CD4-positive, alpha-beta memory T cell (primary cell): Measurements from ENCODE around the gene CIB4. TPM values are rescaled to one million over a fixed set of nuclear protein-coding genes. Genes with fewer than 3 reads are reported as not detected.

ENCODE experiments used
- CTCF ChIA-PET: fragments of 350-600 bp; sonication (Branson Sonifier 250); formaldehyde crosslinking; loops from one replicate; lab custom pipeline; 2021; ENCODE audit warnings: inconsistent platforms; ENCODE audit not compliant: partially characterized antibody; lab: Charles Lee
- POLR2A ChIA-PET: fragments of 350-600 bp; sonication (Branson Sonifier 250); formaldehyde crosslinking; loops from one replicate; lab custom pipeline; 2021; ENCODE audit not compliant: partially characterized antibody; lab: Charles Lee
- DNase-seq, 5 donors: peaks; one replicate each; pipeline versions ENCODE4 v3.0.0 to v3.0.0-alpha.2; 2020 to 2022; ENCODE audit warnings: mixed read lengths in 1 of 5
- H3K27ac ChIP-seq: one replicate; pipeline ENCODE4 v1.7.0; 2013; ENCODE audit warnings: low read depth, low read length
- H3K27me3 ChIP-seq: 2 replicates; pipeline ENCODE4 v1.7.0; 2013; ENCODE audit warnings: mild to moderate bottlenecking, low read length, moderate library complexity; ENCODE audit not compliant: insufficient read depth
- H3K36me3 ChIP-seq: 2 replicates; pipeline ENCODE4 v1.7.0; 2013; ENCODE audit warnings: mild to moderate bottlenecking, low read length, moderate library complexity; ENCODE audit not compliant: insufficient read depth
- H3K4me1 ChIP-seq: 2 replicates; pipeline ENCODE4 v1.7.0; 2013; ENCODE audit warnings: mild to moderate bottlenecking, low read length, moderate library complexity; ENCODE audit not compliant: insufficient read depth
- H3K4me3 ChIP-seq, 2 donors: one replicate each; pipeline ENCODE4 v1.7.0; 2013; ENCODE audit warnings: low read length in 2 of 2, mild to moderate bottlenecking in 1 of 2
- H3K9me3 ChIP-seq, 2 donors: one replicate each; pipeline ENCODE4 v1.7.0; 2013; ENCODE audit warnings: low read length in 2 of 2, control low read depth in 1 of 2; ENCODE audit not compliant: control insufficient read depth in 1 of 2
- H3K27ac Mint-ChIP-seq, 7 donors: one replicate each; pipeline ENCODE4 v1.8.0; 2020 to 2021; ENCODE audit warnings: mixed read lengths in 7 of 7, mild to moderate bottlenecking in 6 of 7, inconsistent platforms in 3 of 7, moderate library complexity in 3 of 7
- H3K27me3 Mint-ChIP-seq, 2 donors: one replicate each; pipeline ENCODE4 v1.8.0; 2020 to 2021; ENCODE audit warnings: mixed read lengths in 2 of 2
- H3K36me3 Mint-ChIP-seq, 2 donors: one replicate each; pipeline ENCODE4 v1.8.0; 2020 to 2021; ENCODE audit warnings: mixed read lengths in 2 of 2, inconsistent platforms in 1 of 2, mild to moderate bottlenecking in 1 of 2
- H3K4me1 Mint-ChIP-seq, 4 donors: one replicate each; pipeline ENCODE4 v1.8.0; 2020 to 2021; ENCODE audit warnings: mixed read lengths in 4 of 4, mild to moderate bottlenecking in 1 of 4
- H3K4me3 Mint-ChIP-seq, 8 donors: one replicate each; pipeline ENCODE4 v1.8.0; 2020 to 2021; ENCODE audit warnings: mixed read lengths in 8 of 8, mild to moderate bottlenecking in 7 of 8, moderate library complexity in 6 of 8, inconsistent platforms in 3 of 8
- H3K9me3 Mint-ChIP-seq, 8 donors: one replicate each; pipeline ENCODE4 v1.8.0; 2020 to 2021; ENCODE audit warnings: mixed read lengths in 8 of 8, mild to moderate bottlenecking in 5 of 8, inconsistent platforms in 3 of 8, moderate library complexity in 1 of 8
- intact Hi-C: fragments of 100-400 bp; cut with micrococcal nuclease; formaldehyde crosslinking; loops from one replicate; pipeline ENCODE4 v1.15.1; 2023
- polyA plus RNA-seq, 2 donors: library from polyadenylated mRNA; unstranded; fragments of 300-500 nt; fragmentation: Illumina TruSeq; gene quantifications; one replicate each; pipeline ENCODE4 v1.2.3, GENCODE V29; 2021
- total RNA-seq, 2 experiments: library from RNA; stranded (reverse); gene quantifications; one replicate each; pipeline ENCODE4 v1.2.3, GENCODE V29; 2021

The CIB4 gene
- total and polyA plus RNA-seq, 4 experiments from 2014 or later = not detected

DNA sequence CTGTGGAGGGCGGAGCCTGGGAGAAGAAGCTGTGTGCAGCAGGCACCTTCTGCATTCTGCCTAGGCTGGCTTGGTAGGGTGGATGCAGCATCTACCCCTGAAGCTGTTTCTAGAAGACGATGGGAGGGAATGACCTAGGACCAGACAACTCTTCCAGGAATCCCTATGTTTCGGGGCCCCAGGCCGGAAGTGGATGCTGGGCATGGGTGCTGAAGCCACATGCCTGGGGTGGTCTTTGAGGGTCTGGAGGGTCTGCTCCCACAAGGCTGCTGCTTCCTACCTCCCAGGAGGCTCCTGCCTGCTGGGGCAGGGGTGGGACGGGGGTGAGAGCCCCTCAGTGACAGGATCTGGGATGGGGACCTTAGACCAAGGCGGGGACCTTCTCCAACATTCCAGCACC lies 61.0 kb downstream of the CIB4 start:
- Mint-ChIP-seq H3K36me3 (no peaks in the 10 kb centered on the region), H3K9me3 (no peaks in the 10 kb centered on the region), H3K27ac (no peak overlapping the region), H3K4me1 (peaks cover 0 to 4% (median 1%) of the 10 kb centered on the region in 4 donors), H3K27me3 (peaks cover 10 to 31% of the 10 kb centered on the region in 2 donors), H3K4me3 (no peak overlapping the region)
- Histone ChIP-seq H3K4me3 (no peak overlapping the region), H3K9me3 (no peaks in the 10 kb centered on the region), H3K27ac (no peak overlapping the region), H3K27me3 (no peaks in the 10 kb centered on the region), H3K4me1 (no peaks in the 10 kb centered on the region), H3K36me3 (no peaks in the 10 kb centered on the region)
- no peak for DNase-seq
- CTCF ChIA-PET = interaction anchor here (2.1 kb wide), 1 partner anchor 10 kb away, joined by 5 read pairs; no protein-coding TSS in a partner anchor
- POLR2A ChIA-PET = no interaction called here
- intact Hi-C loops = no loop called here

- Mint-ChIP-seq H3K9me3 (no peaks in the 10 kb centered on the region), H3K36me3 (no peaks in the 10 kb centered on the region), H3K4me1 (peaks cover 0 to 4% (median 1%) of the 10 kb centered on the region in 4 donors), H3K27me3 (peaks cover 8 to 28% of the 10 kb centered on the region in 2 donors), H3K27ac (no peak overlapping the region), H3K4me3 (no peak overlapping the region)
- no peak for DNase-seq
- POLR2A ChIA-PET = no interaction called here
- intact Hi-C loops = loop anchor here (5.0 to 10.0 kb wide), 2 partner anchors 345 to 587 kb away; no protein-coding TSS in a partner anchor
- CTCF ChIA-PET = interaction anchor here (1.4 to 3.8 kb wide), 4 partner anchors 7 to 632 kb away, joined by 3 to 26 read pairs (median 8); no protein-coding TSS in a partner anchor
- H3K4me3 ChIP-seq = no peak overlapping the region
- no peak overlapping the region for H3K27ac ChIP-seq
- no peaks in the 10 kb centered on the region for H3K9me3 ChIP-seq
- no peaks in the 10 kb centered on the region for H3K27me3 ChIP-seq
- no peaks in the 10 kb centered on the region for H3K4me1 ChIP-seq
- no peaks in the 10 kb centered on the region for H3K36me3 ChIP-seq
Measured at GRCh38 chr2:26579723-26580040, 61.5 kb downstream of the CIB4 start.

DNA sequence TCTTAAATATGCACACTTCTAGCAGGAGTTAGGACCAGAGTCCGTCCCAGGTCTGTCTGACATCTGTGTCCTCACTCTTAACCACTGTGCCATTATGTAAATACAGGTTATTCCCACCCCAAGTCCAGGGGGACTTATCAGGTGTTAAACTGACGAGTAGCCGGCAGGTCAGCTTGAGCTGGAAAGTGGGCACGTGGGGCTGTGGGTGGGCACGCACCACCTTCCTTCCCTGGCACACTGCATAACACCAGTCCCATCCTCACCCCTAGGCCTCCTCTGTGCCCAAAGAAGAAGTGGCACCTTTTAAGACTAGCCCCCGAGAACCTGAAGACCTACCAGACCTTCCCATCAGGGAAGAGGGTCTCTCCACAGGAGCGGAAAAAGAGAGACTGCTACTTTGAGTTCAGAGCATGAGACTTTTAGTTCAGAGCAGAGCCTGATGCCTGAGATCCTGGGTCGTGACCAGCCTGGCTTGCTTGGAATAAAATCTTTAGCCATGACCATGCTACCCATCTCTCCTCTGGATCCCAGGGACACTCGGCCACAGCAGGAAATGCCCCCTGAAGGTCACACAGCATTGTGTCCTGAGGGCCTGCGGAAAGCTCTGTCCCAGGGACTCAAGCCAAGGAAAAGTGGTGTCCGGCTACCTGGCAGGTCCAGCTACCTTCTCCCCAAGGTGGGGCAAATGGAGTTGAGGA lies 62.0 kb downstream of the CIB4 start:
- H3K27me3 ChIP-seq = no peaks in the 10 kb centered on the region
- no peak overlapping the region for H3K27ac Mint-ChIP-seq
- no peak for DNase-seq
- no peak overlapping the region for H3K4me3 Mint-ChIP-seq
- ChIA-PET POLR2A (no interaction called here), CTCF (interaction anchor here (0.6 to 3.8 kb wide), 8 partner anchors 8 to 1011 kb away, joined by 3 to 26 read pairs (median 10); no protein-coding TSS in a partner anchor)
- no peaks in the 10 kb centered on the region for H3K36me3 Mint-ChIP-seq
- H3K36me3 ChIP-seq = no peaks in the 10 kb centered on the region
- intact Hi-C loops = loop anchor here (5.0 to 10.0 kb wide), 2 partner anchors 344 to 587 kb away; no protein-coding TSS in a partner anchor
- H3K27me3 Mint-ChIP-seq = peaks cover 8 to 28% of the 10 kb centered on the region in 2 donors
- H3K9me3 Mint-ChIP-seq = no peaks in the 10 kb centered on the region
- H3K4me1 ChIP-seq = no peaks in the 10 kb centered on the region
- no peak overlapping the region for H3K4me3 ChIP-seq
- H3K27ac ChIP-seq = no peak overlapping the region
- no peaks in the 10 kb centered on the region for H3K9me3 ChIP-seq
- peaks cover 0 to 4% (median 1%) of the 10 kb centered on the region in 4 donors for H3K4me1 Mint-ChIP-seq

DNA sequence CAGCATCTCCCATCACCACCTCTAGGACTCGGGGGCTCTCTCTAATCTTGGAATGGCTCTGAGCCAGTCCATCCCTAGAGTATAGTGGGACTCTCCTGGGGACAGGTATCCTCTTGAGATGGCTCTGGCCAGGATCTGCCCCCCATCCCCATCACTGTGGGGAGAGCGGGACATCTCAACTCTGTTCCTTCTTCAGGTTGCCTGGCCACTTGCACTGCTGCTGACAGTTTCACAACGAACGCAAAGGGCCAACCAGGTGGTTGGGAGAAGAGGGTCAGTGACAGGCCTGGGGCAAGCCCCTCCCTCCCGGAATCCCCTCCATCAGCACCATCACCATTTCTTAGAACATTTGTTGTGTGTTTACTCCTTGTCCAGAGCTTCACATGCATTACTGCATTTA lies 62.6 kb downstream of the CIB4 start:
- no peaks in the 10 kb centered on the region for H3K4me1 ChIP-seq
- POLR2A ChIA-PET = no interaction called here
- H3K27ac ChIP-seq = no peak overlapping the region
- no peaks in the 10 kb centered on the region for H3K36me3 ChIP-seq
- H3K36me3 Mint-ChIP-seq = no peaks in the 10 kb centered on the region
- no peak overlapping the region for H3K27ac Mint-ChIP-seq
- peaks cover 8 to 28% of the 10 kb centered on the region in 2 donors for H3K27me3 Mint-ChIP-seq
- H3K9me3 ChIP-seq = no peaks in the 10 kb centered on the region
- no peak overlapping the region for H3K4me3 ChIP-seq
- CTCF ChIA-PET = interaction anchor here (0.6 to 3.8 kb wide), 27 partner anchors 8 to 1010 kb away, joined by 3 to 37 read pairs (median 5); no protein-coding TSS in a partner anchor
- H3K9me3 Mint-ChIP-seq = no peaks in the 10 kb centered on the region
- peaks cover 0 to 4% (median 1%) of the 10 kb centered on the region in 4 donors for H3K4me1 Mint-ChIP-seq
- H3K4me3 Mint-ChIP-seq = no peak overlapping the region
- DNase-seq = no peak
- intact Hi-C loops = loop anchor here (1.0 to 10.0 kb wide), 3 partner anchors 75 to 586 kb away; no protein-coding TSS in a partner anchor
- no peaks in the 10 kb centered on the region for H3K27me3 ChIP-seq

- H3K36me3 ChIP-seq = no peaks in the 10 kb centered on the region
- Mint-ChIP-seq H3K4me3 (no peak overlapping the region), H3K27ac (no peak overlapping the region), H3K9me3 (no peaks in the 10 kb centered on the region), H3K4me1 (peaks cover 0 to 4% (median 1%) of the 10 kb centered on the region in 4 donors), H3K36me3 (no peaks in the 10 kb centered on the region), H3K27me3 (peaks cover 8 to 28% of the 10 kb centered on the region in 2 donors)
- POLR2A ChIA-PET = no interaction called here
- no peaks in the 10 kb centered on the region for H3K4me1 ChIP-seq
- no peak overlapping the region for H3K4me3 ChIP-seq
- no peaks in the 10 kb centered on the region for H3K9me3 ChIP-seq
- no peaks in the 10 kb centered on the region for H3K27me3 ChIP-seq
- no peak overlapping the region for H3K27ac ChIP-seq
- CTCF ChIA-PET = interaction anchor here (0.6 to 3.8 kb wide), 29 partner anchors 9 to 1010 kb away, joined by 3 to 37 read pairs (median 5); no protein-coding TSS in a partner anchor
- DNase-seq = no peak
- intact Hi-C loops = loop anchor here (1.0 to 10.0 kb wide), 3 partner anchors 75 to 586 kb away; no protein-coding TSS in a partner anchor
Measured at GRCh38 chr2:26578113-26578458, 63.1 kb downstream of the CIB4 start.

- DNase-seq = peak; percentile 36 to 52 (median 50)
- CTCF ChIA-PET = interaction anchor here (0.6 to 3.8 kb wide), 31 partner anchors 9 to 725 kb away, joined by 3 to 37 read pairs (median 4); no protein-coding TSS in a partner anchor
- peaks cover 0 to 4% (median 1%) of the 10 kb centered on the region in 4 donors for H3K4me1 Mint-ChIP-seq
- POLR2A ChIA-PET = no interaction called here
- no peaks in the 10 kb centered on the region for H3K27me3 ChIP-seq
- intact Hi-C loops = loop anchor here (1.0 to 10.0 kb wide), 3 partner anchors 74 to 585 kb away; no protein-coding TSS in a partner anchor
- no peak overlapping the region for H3K4me3 ChIP-seq
- H3K36me3 Mint-ChIP-seq = no peaks in the 10 kb centered on the region
- no peaks in the 10 kb centered on the region for H3K4me1 ChIP-seq
- no peaks in the 10 kb centered on the region for H3K36me3 ChIP-seq
- peaks cover 11 to 26% of the 10 kb centered on the region in 2 donors for H3K27me3 Mint-ChIP-seq
- H3K27ac Mint-ChIP-seq = peak overlapping the region in 1 of 7 donors; percentile 9
- no peak overlapping the region for H3K27ac ChIP-seq
- no peaks in the 10 kb centered on the region for H3K9me3 ChIP-seq
- H3K9me3 Mint-ChIP-seq = no peaks in the 10 kb centered on the region
- H3K4me3 Mint-ChIP-seq = no peak overlapping the region
Measured at GRCh38 chr2:26577442-26578112, 63.6 kb downstream of the CIB4 start.
